ENCODE data around the gene GGTLC2.
A peak's percentile ranks its signal among the peaks of the same experiment; 100 is the strongest.

Gene GGTLC2

GRCh38 chr22:22673099-22673498, 28.7 kb downstream of the GGTLC2 start:
- DNase-seq, result no peak
- H3K36me3 ChIP-seq (replicated peaks), result no peaks in the 10 kb centered on the region
- TF ChIP-seq CTCF (IDR thresholded peaks at IDR 0.05; ENCODE audit: low read depth, low read length, missing control alignments), result no peak
- H3K27ac ChIP-seq, result no peak overlapping the region
- no peak overlapping the region for H3K4me3 ChIP-seq (ENCODE audit: low read depth, low read length)
- H3K27me3 ChIP-seq (replicated peaks), result peaks cover 25% of the 10 kb centered on the region
- in situ Hi-C loops (cut with HindIII; ENCODE audit: low pct_ligation_motif_present, low sequenced_read_pairs), result no loop called here

- H3K4me3 ChIP-seq (ENCODE audit: low read depth, low read length), result no peak overlapping the region
- H3K27me3 ChIP-seq (replicated peaks), result peaks cover 25% of the 10 kb centered on the region
- no peak for TF ChIP-seq CTCF (IDR thresholded peaks at IDR 0.05; ENCODE audit: low read depth, low read length, missing control alignments)
- no peak for DNase-seq
- H3K27ac ChIP-seq, result no peak overlapping the region
- H3K36me3 ChIP-seq (replicated peaks), result no peaks in the 10 kb centered on the region
- in situ Hi-C loops (cut with HindIII; ENCODE audit: low pct_ligation_motif_present, low sequenced_read_pairs), result no loop called here
Measured at GRCh38 chr22:22673628-22674027, 29.2 kb downstream of the GGTLC2 start.

- no peak for TF ChIP-seq CTCF (IDR thresholded peaks at IDR 0.05; ENCODE audit: low read depth, low read length, missing control alignments)
- H3K27ac ChIP-seq, result no peak overlapping the region
- in situ Hi-C loops (cut with HindIII; ENCODE audit: low pct_ligation_motif_present, low sequenced_read_pairs), result no loop called here
- no peaks in the 10 kb centered on the region for H3K36me3 ChIP-seq (replicated peaks)
- no peak for DNase-seq
- peaks cover 25% of the 10 kb centered on the region for H3K27me3 ChIP-seq (replicated peaks)
- no peak overlapping the region for H3K4me3 ChIP-seq (ENCODE audit: low read depth, low read length)
Measured at GRCh38 chr22:22674467-22674866, 30.1 kb downstream of the GGTLC2 start.

- DNase-seq, result no peak
- TF ChIP-seq CTCF (IDR thresholded peaks at IDR 0.05; ENCODE audit: low read depth, low read length, missing control alignments), result no peak
- in situ Hi-C loops (cut with HindIII; ENCODE audit: low pct_ligation_motif_present, low sequenced_read_pairs), result no loop called here
- no peaks in the 10 kb centered on the region for H3K36me3 ChIP-seq (replicated peaks)
- H3K4me3 ChIP-seq (ENCODE audit: low read depth, low read length), result no peak overlapping the region
- H3K27ac ChIP-seq, result peak overlapping the region; percentile 12
- peaks cover 28% of the 10 kb centered on the region for H3K27me3 ChIP-seq (replicated peaks)
Measured at GRCh38 chr22:22678970-22679369, 34.6 kb downstream of the GGTLC2 start.

GRCh38 chr22:22680396-22680795, 36.0 kb downstream of the GGTLC2 start:
- in situ Hi-C loops (cut with HindIII; ENCODE audit: low pct_ligation_motif_present, low sequenced_read_pairs), result no loop called here
- TF ChIP-seq CTCF (IDR thresholded peaks at IDR 0.05; ENCODE audit: low read depth, low read length, missing control alignments), result no peak
- no peaks in the 10 kb centered on the region for H3K36me3 ChIP-seq (replicated peaks)
- no peak for DNase-seq
- H3K4me3 ChIP-seq (ENCODE audit: low read depth, low read length), result no peak overlapping the region
- H3K27ac ChIP-seq, result no peak overlapping the region
- H3K27me3 ChIP-seq (replicated peaks), result peaks cover 30% of the 10 kb centered on the region

GRCh38 chr22:22681221-22681739, 36.9 kb downstream of the GGTLC2 start:
- H3K4me3 ChIP-seq (ENCODE audit: low read depth, low read length), result no peak overlapping the region
- in situ Hi-C loops (cut with HindIII; ENCODE audit: low pct_ligation_motif_present, low sequenced_read_pairs), result no loop called here
- peak overlapping the region; percentile 7 for H3K27ac ChIP-seq
- DNase-seq, result peak; percentile 14
- no peak for TF ChIP-seq CTCF (IDR thresholded peaks at IDR 0.05; ENCODE audit: low read depth, low read length, missing control alignments)
- peaks cover 30% of the 10 kb centered on the region for H3K27me3 ChIP-seq (replicated peaks)
- H3K36me3 ChIP-seq (replicated peaks), result no peaks in the 10 kb centered on the region

Data from brain microvascular endothelial cell (primary cell).